HG03432 (cell line): ENCODE data around the gene KLRC2.
"Not testable (repeated sequence)": the region's sequence is repeated elsewhere in the genome, so short reads cannot be mapped to it uniquely, and the experiment has no call there.

ENCODE experiments used
- ATAC-seq: cut with Tn5 transposase; IDR thresholded peaks from one replicate; pipeline ENCODE4 v1.9.1; 2021; ENCODE audit warnings: mild to moderate bottlenecking, moderate library complexity; ENCODE audit not compliant: unreplicated experiment

The KLRC2 gene

DNA sequence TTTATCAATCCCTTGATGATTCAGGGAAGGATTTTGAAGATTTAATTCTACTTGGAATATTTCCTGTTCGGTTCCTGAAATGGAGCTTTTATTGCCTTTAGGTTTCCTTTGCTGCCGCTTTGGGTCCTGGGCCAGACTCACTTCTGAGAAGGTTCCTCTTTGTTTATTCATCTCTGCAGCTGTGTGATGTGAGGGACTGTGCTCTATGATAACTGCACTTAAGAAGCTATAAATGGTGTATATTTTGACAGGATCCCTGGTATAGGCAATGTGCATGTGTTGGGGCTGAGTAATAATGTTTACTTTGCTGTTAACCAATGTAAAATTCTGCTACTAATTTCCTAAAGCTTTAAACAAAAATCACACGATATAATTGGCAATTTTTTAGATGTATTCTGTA is at the start of gene KLRC2:
TSS of gene KLRC2 (minus strand) at position 195 of the 400 bp plus-strand sequence. CDS start at position 171, 24 bp downstream.
- ATAC-seq: not testable (repeated sequence)

DNA sequence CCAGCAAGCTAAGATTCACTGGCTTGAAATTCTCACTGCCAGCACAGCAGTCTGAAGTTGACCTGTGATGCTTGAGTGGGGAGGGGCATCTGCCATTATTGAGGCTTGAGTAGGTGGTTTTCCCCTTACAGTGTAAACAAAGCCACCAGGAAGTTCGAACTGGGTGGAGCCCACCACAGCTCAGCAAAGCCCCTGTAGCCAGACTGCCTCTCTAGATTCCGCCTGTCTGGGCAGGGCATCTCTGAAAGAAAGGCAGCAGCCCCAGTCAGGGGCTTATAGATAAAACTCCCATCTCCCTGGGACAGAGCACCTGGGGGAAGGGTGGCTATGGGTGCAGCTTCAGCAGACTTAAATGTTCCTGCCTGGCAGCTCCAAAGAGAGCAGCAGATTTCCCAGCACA is 46.1 kb upstream of the KLRC2 start:
- ATAC-seq: not testable (repeated sequence)

DNA sequence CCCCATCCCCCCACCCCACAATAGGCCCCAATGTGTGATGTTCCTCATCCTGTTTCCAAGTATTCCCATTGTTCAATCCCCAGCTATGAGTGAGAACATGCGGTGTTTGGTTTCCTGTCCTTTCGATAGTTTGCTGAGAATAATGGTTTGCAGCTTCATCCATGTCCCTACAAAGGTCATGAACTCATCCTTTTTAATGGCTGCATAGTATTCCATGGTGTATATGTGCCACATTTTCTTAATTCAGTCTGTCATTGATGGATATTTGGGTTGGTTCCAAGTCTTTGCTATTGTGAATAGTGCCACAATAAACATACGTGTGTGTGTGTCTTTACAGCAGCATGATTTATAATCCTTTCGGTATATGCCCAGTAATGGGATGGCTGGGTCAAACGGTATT is 37.0 kb upstream of the KLRC2 start:
- not testable (repeated sequence) for ATAC-seq

DNA sequence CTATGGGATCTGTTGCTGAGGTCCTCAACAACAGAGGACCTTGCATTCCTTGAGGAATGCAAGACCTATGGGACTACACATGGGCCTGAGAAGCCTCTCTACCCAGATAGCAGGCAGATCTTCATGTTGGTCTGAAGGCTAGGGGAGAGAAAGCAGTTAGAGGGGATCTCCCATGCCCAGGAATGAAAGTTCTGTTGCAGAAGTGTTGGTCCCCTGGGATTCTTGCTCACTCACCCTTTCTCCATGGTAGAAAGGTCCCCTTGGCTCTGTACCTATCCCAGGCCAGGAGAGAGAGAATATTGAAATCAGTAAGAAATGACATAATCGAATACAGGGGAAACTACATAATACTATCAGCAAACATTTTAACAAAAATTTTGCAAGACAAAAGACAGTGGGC is 33.9 kb upstream of the KLRC2 start:
- no peak for ATAC-seq

DNA sequence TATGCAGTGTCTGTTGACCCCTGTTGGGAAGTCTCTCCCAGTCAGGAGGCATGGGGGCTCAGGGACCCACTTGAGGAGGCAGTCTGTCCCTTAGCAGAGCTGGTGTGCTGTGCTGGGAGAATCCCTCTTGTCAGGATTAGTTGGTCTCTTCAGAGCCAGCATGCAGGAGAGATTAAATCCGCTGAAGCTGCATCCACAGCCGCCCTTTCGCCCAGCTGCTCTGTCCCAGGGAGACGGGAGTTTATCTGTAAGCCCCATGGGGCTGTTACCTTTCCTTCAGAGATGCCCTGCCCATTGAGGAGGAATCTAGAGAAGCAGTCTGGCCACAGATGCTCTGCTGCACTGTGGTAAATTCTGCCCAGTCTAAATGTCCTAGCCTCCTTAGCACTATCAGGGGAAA is 30.5 kb upstream of the KLRC2 start:
- no peak for ATAC-seq

DNA sequence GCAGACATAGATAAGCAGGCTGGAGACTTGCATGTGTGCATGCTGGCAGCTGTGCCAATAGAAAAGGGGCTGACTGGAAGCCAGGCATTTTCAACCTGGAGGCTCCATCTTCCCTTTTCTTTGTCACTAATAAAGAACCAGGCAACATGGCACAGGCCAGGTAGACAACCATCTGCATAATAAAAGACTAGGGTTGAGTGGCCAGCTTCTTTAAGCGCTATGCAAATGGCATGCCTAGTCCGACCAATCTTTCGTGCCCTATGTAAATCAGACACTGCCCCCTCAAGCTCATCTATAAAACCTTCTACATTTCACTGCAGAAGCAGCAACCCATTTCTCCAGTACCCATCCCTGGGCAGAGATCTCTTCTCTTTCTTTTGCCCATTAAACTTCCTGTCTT is 21.9 kb upstream of the KLRC2 start:
- no peak for ATAC-seq

DNA sequence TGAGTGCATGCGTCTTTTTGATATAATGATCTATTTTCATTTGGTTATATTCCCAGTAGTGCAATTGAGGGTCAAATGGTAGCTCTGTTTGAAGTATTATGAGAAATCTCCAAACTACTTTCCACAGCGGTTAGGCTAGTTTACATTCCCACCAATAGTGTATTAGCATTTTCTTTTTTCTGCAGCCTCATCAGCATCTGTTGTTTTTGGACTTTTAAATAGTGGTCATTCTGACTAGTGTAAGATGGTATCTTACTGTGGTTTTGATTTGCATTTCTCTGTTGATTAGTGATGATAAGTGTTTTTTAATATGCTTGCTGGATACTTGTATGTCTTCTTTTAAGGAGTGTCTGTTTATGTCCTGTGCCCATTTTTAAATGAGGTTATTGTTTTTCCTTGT is 21.0 kb upstream of the KLRC2 start:
- no peak for ATAC-seq

DNA sequence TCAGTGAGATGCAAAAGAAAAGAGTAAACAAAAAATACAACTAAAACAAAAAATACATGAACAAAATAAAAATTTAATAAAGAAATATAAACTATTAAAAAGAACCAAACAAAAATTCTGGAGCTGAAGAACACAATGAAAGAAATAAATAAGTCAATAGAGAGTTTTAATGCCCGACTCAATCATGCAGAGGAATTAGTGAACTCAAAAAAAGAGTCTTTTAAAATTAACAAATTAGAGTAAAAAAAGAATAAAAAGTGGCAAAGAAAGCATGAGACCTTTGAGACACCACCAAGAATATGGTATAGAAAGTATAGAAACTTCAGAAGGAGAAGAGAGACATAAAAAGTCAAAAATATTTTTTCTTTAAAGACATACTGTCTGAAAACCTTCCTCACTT is 20.0 kb upstream of the KLRC2 start:
- ATAC-seq: no peak

DNA sequence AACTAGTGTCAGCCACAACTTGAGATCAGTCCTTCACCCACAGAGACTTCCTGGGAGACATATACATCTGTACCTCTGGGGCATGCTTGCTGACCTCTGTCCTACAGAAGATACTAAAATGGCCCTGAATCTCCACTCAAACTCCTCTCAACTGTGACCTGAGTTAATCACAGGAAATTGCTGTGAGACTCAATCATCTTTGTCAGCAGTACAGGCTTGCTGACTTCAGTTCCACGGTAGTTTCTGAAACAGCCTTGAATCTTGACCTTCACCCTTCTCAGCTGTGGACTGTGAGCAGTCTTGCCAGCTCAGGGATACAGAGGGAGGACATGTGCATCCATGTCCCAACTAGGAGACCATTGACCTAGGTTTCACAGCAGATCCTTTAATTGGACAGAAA is 18.7 kb upstream of the KLRC2 start:
- no peak for ATAC-seq

DNA sequence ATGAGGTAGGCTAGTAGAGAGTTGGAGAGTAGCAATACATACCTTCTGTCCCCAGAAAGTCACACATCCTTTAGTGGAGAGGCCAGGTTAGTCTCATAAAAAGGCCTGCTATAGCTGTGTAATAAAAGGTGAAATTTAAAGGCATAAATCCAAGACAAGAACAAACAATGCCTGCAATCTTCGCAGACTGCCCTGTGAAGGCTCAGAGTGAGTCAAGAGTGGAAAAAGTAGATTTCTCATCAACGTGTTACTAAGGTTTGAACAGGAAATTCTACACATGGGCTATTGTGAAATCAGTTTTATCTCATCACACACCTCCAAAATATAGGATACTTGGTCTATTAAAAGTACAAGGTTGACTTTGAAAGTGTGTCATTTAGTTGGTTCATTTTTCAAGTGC is 17.3 kb upstream of the KLRC2 start, which contains the start of gene KLRC1:
TSS of gene KLRC1 (minus strand) at position 222 of the 400 bp plus-strand sequence. CDS start 2,221 bp downstream, outside the sequence.
- ATAC-seq: no peak

DNA sequence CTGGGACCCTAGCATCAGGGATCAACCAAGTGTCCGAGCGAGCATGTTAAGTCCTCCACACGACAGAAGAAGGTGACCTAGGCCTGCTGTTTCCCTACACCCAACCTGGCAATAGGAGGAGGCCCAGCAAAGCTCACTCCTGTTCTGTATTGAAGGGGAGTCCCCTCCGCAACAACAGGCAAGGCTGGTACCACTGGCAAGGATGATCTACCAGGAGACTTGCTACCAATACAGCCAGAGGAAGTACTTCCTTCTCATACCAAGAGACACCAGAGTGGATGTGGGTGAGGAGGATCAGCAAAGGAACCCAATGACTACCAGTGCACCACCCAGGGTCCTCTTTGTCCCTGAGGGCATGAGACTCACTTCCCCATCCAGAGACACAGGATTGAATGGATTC is 12.4 kb upstream of the KLRC2 start:
- no peak for ATAC-seq

DNA sequence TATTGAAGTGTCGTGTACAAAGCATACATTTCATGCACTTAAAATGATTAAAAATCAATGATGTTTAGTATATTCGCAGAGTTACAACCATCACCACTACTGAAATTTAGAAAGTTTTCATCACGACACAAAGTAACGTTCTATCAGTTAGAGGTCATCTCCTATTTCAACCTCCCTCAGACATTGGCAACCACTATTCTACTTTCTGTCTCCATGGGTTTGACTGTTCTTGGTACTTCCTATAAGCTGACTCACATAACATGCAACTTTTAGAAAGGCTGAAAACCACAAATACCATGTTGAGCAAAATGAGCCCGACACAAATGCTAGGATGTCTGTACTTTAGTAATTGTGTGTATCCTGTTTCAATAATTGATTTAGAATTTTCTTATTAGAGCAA is 10.2 kb upstream of the KLRC2 start:
- not testable (repeated sequence) for ATAC-seq

DNA sequence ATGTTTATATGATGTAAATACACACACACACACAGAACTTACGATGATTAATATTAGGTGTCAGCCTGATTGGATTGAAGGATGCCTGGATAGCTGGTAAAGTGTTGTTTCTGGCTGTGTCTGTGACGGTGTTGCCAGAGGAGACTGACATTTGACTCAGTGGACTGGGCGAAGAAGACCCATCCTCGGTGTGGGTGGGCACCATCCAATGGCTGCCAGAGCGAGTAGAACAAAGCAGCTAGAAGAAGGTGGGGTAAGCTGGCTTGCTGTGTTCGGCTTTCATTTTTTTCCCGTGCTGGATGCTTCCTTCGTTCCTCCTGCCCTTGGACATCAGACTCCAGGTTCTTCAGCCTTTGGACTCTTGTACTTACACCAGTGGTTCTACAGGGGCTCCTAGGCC is 5.3 kb upstream of the KLRC2 start:
- ATAC-seq: not testable (repeated sequence)

DNA sequence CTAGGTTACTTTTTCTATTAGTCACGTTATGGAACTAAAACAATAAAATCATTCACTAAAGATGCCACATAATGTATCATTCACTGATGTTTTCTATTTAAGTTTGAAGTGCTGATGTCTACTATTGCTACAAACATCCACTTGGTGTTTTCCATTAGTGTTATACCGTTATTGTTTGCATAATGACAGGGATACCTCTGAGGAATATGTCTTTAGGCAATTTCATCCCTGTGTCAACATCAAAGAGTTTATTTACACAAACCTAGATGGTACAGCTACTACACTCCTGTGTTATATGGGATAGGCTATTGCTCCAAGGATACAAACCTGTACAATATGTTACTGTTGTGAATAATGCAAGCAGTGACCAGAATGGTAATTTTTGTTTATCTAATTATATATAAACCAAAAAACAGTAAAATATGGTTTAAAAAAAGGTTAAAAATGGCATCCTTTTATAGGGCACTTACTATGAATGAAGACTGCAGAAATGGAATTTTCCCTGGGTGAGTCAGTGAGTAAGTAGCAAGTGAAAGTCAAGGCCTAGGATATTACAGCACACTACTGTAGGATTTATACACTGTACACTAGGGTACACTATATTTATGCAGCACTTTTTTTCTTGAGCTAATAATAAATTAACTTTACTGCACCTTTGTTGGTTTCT is 3.9 kb upstream of the KLRC2 start:
- ATAC-seq: not testable (repeated sequence)

DNA sequence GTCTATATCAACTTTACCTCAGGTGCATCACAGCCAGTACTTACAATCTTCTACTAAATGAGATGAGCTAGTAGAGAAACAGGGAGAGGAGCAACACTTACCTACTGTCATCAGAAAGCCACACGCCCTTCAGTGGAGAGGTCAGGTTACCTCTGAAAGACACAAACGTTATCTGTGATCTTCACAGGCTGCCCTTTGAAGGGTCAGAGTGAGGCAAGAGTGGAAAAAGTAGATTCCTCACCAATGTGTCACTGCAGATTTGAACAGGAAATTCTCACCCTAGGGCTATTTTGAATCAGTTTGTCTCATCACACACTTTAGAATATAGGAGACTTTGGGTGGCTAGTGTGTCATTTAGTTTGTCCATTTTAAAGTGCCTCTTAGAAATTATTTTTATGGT is 1.8 kb upstream of the KLRC2 start:
- not testable (repeated sequence) for ATAC-seq

DNA sequence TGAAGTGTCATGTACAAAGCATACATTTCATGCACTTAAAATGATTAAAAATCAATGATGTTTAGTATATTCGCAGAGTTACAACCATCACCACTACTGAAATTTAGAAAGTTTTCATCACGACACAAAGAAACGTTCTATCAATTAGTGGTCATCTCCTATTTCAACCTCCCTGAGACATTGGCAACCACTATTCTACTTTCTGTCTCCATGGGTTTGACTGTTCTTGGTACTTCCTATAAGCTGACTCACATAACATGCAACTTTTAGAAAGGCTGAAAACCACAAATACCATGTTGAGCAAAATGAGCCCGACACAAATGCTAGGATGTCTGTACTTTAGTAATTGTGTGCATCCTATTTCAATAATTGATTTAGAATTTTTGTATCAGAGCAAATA is 5.2 kb downstream of the KLRC2 start:
- ATAC-seq: not testable (repeated sequence)

DNA sequence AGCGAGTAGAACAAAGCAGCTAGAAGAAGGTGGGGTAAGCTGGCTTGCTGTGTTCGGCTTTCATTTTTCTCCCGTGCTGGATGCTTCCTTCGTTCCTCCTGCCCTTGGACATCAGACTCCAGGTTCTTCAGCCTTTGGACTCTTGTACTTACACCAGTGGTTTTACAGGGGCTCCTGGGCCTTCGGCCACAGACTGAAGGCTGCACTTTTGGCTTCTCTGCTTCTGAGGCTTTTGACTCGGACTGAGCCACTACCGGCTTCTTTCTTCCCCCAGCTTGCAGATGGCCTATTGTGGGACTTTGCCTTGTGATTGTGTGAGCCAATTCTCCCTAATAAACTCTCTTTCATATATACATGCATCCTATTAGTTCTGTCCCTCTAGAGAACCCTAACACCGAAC is 9.9 kb downstream of the KLRC2 start:
- not testable (repeated sequence) for ATAC-seq

DNA sequence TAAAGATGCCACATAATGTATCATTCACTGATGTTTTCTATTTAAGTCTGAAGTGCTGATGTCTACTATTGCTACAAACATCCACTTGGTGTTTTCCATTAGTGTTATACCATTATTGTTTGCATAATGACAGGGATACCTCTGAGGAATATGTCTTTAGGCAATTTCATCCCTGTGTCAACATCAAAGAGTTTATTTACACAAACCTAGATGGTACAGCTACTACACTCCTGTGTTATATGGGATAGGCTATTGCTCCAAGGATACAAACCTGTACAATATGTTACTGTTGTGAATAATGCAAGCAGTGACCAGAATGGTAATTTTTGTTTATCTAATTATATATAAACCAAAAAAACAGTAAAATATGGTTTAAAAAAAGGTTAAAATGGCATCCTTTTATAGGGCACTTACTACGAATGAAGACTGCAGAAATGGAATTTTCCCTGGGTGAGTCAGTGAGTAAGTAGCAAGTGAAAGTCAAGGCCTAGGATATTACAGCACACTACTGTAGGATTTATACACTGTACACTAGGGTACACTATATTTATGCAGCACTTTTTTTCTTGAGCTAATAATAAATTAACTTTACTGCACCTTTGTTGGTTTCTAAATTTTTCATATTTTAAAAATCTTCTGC is 11.4 kb downstream of the KLRC2 start:
- ATAC-seq: not testable (repeated sequence)

DNA sequence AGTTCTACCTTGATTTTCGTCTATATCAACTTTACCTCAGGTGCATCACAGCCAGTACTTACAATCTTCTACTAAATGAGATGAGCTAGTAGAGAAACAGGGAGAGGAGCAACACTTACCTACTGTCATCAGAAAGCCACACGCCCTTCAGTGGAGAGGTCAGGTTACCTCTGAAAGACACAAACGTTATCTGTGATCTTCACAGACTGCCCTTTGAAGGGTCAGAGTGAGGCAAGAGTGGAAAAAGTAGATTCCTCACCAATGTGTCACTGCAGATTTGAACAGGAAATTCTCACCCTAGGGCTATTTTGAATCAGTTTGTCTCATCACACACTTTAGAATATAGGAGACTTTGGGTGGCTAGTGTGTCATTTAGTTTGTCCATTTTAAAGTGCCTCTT is 13.7 kb downstream of the KLRC2 start:
- not testable (repeated sequence) for ATAC-seq

DNA sequence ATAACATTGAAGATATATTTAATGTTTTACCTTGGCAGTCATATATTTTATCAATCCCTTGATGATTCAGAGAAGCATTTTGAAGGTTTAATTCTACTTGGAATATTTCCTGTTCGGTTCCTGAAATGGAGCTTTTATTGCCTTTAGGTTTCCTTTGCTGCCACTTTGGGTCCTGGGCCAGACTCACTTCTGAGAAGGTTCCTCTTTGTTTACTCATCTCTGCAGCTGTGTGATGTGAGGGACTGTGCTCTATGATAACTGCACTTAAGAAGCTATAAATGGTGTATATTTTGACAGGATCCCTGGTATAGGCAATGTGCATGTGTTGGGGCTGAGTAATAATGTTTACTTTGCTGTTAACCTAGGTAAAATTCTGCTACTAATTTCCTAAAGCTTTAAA is 15.5 kb downstream of the KLRC2 start, which contains the start of gene KLRC3:
TSS of gene KLRC3 (minus strand) at position 262 of the 400 bp plus-strand sequence. CDS start at position 217, 45 bp downstream.
- not testable (repeated sequence) for ATAC-seq

DNA sequence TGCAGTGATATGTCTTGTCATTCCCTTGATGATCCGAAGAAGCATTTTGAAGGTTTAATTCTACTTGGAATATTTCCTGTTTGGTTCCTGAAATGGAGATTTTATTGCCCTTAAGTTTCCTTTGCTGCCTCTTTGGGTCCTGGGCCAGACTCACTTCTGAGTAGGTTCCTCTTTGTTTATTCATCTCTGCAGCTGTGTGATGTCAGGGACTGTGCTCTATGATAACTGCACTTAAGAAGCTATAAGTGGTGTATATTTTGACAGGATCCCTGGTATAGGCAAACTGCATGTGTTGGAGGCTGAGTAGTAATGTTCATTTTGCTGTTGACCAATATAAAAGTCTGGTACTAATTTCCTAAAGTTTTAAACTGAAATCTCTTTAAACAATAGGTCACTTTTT is 26.4 kb downstream of the KLRC2 start, which contains the start of gene KLRC4:
TSS of gene KLRC4 (minus strand) at position 366 of the 400 bp plus-strand sequence. CDS start at position 184, 182 bp downstream.
- no peak for ATAC-seq

DNA sequence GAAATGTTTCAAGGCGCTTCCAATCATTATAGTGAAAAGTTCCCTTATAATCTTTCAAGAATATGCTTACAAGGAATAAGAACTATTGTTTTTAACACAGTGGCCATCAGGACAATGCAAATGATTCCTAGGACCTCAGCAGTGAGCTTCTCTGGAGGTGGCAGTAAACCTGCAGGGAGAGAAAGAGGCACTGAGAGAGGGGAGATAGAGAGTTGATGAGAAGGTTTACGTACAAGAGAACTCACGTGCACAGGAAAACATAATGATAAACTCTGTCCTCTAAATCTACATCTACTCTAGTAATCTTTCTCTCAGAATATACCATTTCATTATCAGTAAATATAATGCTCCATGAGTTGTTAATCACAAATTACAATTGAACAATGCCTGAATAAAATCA is 27.0 kb downstream of the KLRC2 start:
- ATAC-seq: no peak
